WTC11 (cell line): Measurements from ENCODE around the gene CDK2AP2.

Experiments used
- AFF4 ChIP-seq: sonication (generic); formaldehyde crosslinking; IDR thresholded peaks from 2 replicates; pipeline ENCODE4 v1.8.1; 2023; ENCODE audit warnings: mild to moderate bottlenecking, missing genetic modification reagents, borderline replicate concordance
- CREB1 ChIP-seq: sonication (generic); formaldehyde crosslinking; IDR thresholded peaks from 2 replicates; pipeline ENCODE4 v1.8.0; 2023; ENCODE audit warnings: mild to moderate bottlenecking, missing genetic modification reagents
- CTCF ChIP-seq: fragments of 200-600 bp; IDR thresholded peaks from 2 replicates; pipeline ENCODE4 v1.8.0; 2022; ENCODE audit warnings: antibody characterized with exemption
- ETV6 ChIP-seq: sonication (generic); formaldehyde crosslinking; IDR thresholded peaks from 2 replicates; pipeline ENCODE4 v1.8.1; 2022; ENCODE audit warnings: mild to moderate bottlenecking, missing genetic modification reagents
- FOXJ3 ChIP-seq: sonication (generic); formaldehyde crosslinking; IDR thresholded peaks from 2 replicates; pipeline ENCODE4 v1.9.0; 2021; ENCODE audit warnings: missing genetic modification reagents, mild to moderate bottlenecking, borderline replicate concordance
- MYBL2 ChIP-seq: sonication (generic); formaldehyde crosslinking; IDR thresholded peaks from 2 replicates; pipeline ENCODE4 v1.8.1; 2023; ENCODE audit warnings: mild to moderate bottlenecking, moderate library complexity, missing genetic modification reagents
- PRDM15 ChIP-seq: sonication (generic); formaldehyde crosslinking; IDR thresholded peaks from 2 replicates; pipeline ENCODE4 v1.8.0; 2022; ENCODE audit warnings: missing genetic modification reagents
- PRRX2 ChIP-seq: fragments of 250-450 bp; sonication (Bioruptor Pico); IDR thresholded peaks from 2 replicates; pipeline ENCODE4 v1.8.0; 2021; ENCODE audit warnings: mild to moderate bottlenecking
- SP1 ChIP-seq: sonication (generic); formaldehyde crosslinking; conservative IDR thresholded peaks from 2 replicates; pipeline ENCODE4 v1.8.1; 2022; ENCODE audit warnings: missing genetic modification reagents
- ZNF416 ChIP-seq: fragments of 250-450 bp; sonication (Bioruptor Pico); IDR thresholded peaks from 2 replicates; pipeline ENCODE4 v1.9.0; 2021; ENCODE audit warnings: mild to moderate bottlenecking, inconsistent platforms
- ZNF425 ChIP-seq: fragments of 250-450 bp; sonication (Bioruptor Pico); conservative IDR thresholded peaks from 2 replicates; pipeline ENCODE4 v1.9.0; 2021; ENCODE audit warnings: mild to moderate bottlenecking
- ZNF512 ChIP-seq: sonication (generic); formaldehyde crosslinking; IDR thresholded peaks from 2 replicates; pipeline ENCODE4 v1.8.1; 2022; ENCODE audit warnings: missing genetic modification reagents, borderline replicate concordance
- ZNF532 ChIP-seq: fragments of 250-450 bp; sonication (Bioruptor Pico); IDR thresholded peaks from 2 replicates; pipeline ENCODE4 v1.9.0; 2021; ENCODE audit warnings: mild to moderate bottlenecking, borderline replicate concordance
- ZSCAN18 ChIP-seq: fragments of 250-450 bp; sonication (Bioruptor Pico); IDR thresholded peaks from 2 replicates; pipeline ENCODE4 v2.1.2; 2022; ENCODE audit warnings: mild to moderate bottlenecking, moderate library complexity

GRCh38 chr11:67466962-67467771 lies 40.8 kb downstream of the CDK2AP2 start:
- TF ChIP-seq PRRX2 (no peak), ZNF416 (CRISPR knock-in tag) (no peak), ZNF512 (CRISPR knock-in tag) (no peak), CTCF (no peak), ZNF532 (CRISPR knock-in tag) (no peak), ETV6 (CRISPR knock-in tag) (no peak), ZSCAN18 (no peak), ZNF425 (CRISPR knock-in tag) (no peak), CREB1 (CRISPR knock-in tag) (no peak), SP1 (CRISPR knock-in tag) (no peak), MYBL2 (no peak), FOXJ3 (CRISPR knock-in tag) (no peak), PRDM15 (CRISPR knock-in tag) (no peak), AFF4 (CRISPR knock-in tag) (no peak)
